ENCODE measurements around the gene DHX8. TPM values are rescaled to one million over a fixed set of nuclear protein-coding genes. Genes with fewer than 3 reads are reported as not detected.
"Not testable (repeated sequence)": the region's sequence is repeated elsewhere in the genome, so short reads cannot be mapped to it uniquely, and the experiment has no call there.

DHX8 gene
- total RNA-seq, 2 experiments from 2014 or later: 60.6 to 62.9 TPM

DNA sequence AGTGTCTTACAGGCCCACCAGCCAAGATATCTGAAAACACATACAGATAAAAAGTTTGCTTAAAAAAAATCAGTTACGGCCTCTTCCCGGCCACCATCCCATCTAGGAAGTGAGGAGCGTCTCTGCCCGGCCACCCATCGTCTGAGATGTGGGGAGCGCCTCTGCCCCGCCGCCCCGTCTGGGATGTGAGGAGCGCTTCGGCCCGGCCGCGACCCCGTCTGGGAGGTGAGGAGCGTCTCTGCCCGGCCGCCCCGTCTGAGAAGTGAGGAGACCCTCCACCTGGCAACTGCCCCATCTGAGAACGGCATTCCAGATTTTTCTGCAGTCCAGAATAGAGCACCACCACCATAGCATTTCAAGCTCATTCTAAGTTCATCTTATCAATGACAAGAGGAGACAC is 33.0 kb upstream of the DHX8 start:
- H3K9me3 Mint-ChIP-seq; H3K27me3 Mint-ChIP-seq; ATAC-seq (ENCODE audit: low read depth); DNase-seq; H3K27ac Mint-ChIP-seq; H3K4me3 Mint-ChIP-seq; POLR2A ChIA-PET; H3K36me3 Mint-ChIP-seq; H3K4me1 Mint-ChIP-seq: not testable (repeated sequence)

DNA sequence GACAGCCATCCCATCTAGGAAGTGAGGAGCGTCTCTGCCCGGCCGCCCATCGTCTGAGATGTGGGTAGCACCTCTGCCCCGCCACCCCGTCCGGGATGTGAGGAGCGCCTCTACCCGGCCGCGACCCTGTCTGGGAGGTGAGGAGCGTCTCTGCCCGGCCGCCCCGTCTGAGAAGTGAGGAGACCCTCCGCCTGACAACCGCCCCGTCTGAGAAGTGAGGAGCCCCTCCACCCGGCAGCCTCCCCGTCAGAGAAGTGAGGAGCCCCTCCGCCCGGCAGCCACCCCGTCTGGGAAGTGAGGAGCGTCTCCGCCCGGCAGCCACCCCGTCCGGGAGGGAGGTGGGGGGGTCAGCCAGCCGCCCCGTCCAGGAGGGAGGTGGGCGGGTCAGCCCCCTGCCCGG is 32.0 kb upstream of the DHX8 start:
- DNase-seq; POLR2A ChIA-PET; H3K9me3 Mint-ChIP-seq; H3K36me3 Mint-ChIP-seq; H3K4me1 Mint-ChIP-seq; H3K4me3 Mint-ChIP-seq; H3K27ac Mint-ChIP-seq; H3K27me3 Mint-ChIP-seq; ATAC-seq (ENCODE audit: low read depth): not testable (repeated sequence)

DNA sequence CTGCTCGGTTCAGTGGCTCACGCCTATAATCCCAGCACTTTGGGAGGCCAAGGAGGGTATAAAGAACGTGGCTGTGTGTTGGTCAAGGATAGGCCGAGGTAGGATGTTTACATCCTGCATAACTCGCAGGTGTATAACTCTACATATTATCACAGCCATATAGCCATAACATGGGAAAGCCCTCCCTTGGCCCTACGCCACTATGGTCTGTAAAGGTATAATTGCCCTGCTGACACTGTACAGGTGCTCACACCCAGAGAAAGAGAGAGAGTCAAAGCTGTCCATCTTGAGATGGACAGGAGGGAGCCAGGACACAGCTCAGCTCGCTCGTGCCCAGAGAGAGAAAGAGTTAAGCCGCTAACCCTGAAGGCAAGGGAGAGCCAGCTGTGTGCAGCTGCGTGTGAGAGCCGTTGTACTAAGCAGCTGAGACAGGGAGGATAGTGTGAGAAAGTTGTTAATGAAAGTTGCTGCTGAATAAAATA is 30.4 kb upstream of the DHX8 start:
- no peak for ATAC-seq (ENCODE audit: low read depth)
- POLR2A ChIA-PET: no interaction called here
- no peaks in the 10 kb centered on the region for H3K36me3 Mint-ChIP-seq
- H3K4me3 Mint-ChIP-seq: no peak overlapping the region
- DNase-seq: no peak
- H3K4me1 Mint-ChIP-seq: peaks cover 7% of the 10 kb centered on the region
- no peaks in the 10 kb centered on the region for H3K9me3 Mint-ChIP-seq
- H3K27me3 Mint-ChIP-seq: peaks cover 12% of the 10 kb centered on the region
- H3K27ac Mint-ChIP-seq: no peak overlapping the region

DNA sequence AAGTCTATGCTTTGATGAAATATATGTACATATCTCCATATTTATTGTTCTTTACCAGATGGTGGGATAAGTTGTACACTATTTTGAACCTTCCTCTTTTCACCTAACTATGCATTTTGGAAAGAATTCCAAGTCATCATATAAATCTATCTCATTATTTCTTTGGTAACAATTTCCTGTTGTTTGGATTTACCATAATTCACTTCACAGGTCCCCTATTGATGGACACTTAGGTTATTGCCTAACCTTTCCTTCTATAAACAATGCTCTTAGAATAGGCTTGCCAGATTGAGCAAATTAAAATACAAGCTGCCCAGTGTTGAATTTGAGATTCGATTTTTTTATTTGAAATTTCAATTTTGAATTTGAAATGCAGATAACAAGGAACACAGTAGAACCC is 28.9 kb upstream of the DHX8 start:
- Mint-ChIP-seq H3K9me3 (no peaks in the 10 kb centered on the region), H3K4me1 (peaks cover 7% of the 10 kb centered on the region), H3K36me3 (no peaks in the 10 kb centered on the region), H3K4me3 (no peak overlapping the region), H3K27ac (no peak overlapping the region), H3K27me3 (peaks cover 10% of the 10 kb centered on the region)
- ATAC-seq (ENCODE audit: low read depth) (no peak), DNase-seq (no peak)
- POLR2A ChIA-PET: no interaction called here

DNA sequence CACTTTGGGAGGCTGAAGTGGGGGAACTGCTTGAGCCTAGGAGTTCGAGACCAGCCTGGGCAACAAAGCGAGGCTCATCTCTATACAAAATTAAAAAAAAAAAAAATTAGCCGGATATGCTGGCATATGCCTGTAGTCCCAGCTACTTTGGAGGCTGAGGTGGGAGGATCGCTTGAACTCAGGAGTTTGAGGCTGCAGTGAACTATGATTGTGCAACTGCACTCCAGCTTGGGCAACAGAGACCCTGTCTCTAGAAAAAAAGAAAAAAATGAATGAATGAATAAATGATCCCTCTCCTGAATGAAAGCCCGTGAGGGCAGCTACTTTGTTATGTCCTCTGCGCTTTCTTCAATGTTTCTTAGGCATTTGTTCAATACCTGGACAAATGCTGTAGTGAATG is 27.7 kb upstream of the DHX8 start:
- no peaks in the 10 kb centered on the region for H3K9me3 Mint-ChIP-seq
- ATAC-seq (ENCODE audit: low read depth) (no peak), DNase-seq (no peak)
- peaks cover 12% of the 10 kb centered on the region for H3K27me3 Mint-ChIP-seq
- H3K4me3 Mint-ChIP-seq: no peak overlapping the region
- POLR2A ChIA-PET: no interaction called here
- no peak overlapping the region for H3K27ac Mint-ChIP-seq
- no peaks in the 10 kb centered on the region for H3K36me3 Mint-ChIP-seq
- H3K4me1 Mint-ChIP-seq: peaks cover 7% of the 10 kb centered on the region

DNA sequence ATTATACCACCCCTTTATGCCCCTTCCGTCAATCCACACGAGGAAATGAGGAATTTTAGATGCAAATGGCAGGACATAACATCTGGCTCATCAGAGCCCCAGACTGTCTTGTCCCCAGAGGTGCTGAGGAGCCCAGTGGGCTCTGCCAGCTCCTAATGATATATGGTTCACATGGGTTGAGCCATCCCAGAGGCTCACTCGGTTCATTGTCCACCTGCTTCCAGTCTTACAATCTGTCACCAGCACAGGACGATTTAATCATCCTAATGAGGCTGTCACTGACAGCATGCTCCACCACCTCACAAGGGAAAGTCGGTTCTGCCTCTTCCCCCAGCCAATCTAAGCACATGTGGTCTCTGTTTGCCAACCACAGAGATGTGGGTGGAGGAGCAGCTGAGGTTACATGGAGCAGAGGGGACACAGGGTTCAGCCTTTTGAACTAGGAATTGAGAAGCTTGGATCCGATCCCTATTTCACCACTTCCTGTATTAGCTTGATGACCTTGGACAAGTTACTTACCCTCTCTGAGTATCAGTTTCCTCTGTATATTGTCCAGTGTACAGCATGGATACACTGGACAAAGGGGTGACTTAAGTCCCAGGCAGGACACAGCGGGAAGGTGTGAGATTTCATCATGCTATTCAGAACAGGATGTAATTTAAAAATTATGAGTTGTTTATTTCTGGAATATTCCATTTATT is 27.0 kb upstream of the DHX8 start:
- DNase-seq: no peak
- Mint-ChIP-seq H3K27ac (no peak overlapping the region), H3K4me3 (no peak overlapping the region), H3K9me3 (no peaks in the 10 kb centered on the region), H3K27me3 (peaks cover 12% of the 10 kb centered on the region), H3K36me3 (no peaks in the 10 kb centered on the region), H3K4me1 (peaks cover 7% of the 10 kb centered on the region)
- POLR2A ChIA-PET: no interaction called here
- no peak for ATAC-seq (ENCODE audit: low read depth)

DNA sequence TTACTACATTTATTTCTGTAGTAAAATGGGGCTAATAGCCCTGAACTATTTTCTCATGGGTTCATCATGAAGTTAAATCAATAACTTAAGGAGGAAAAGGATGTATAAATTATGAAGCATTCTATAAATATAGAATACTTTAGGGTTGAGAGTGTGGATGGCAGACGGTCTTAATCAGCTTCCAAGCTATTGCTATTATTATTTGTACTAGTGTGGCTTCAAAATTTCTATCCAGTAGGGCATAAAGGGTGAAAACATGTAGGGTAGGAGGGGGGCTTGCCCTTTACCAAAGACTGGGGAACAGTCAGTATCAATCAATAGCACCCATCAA is 26.4 kb upstream of the DHX8 start:
- peaks cover 7% of the 10 kb centered on the region for H3K4me1 Mint-ChIP-seq
- H3K4me3 Mint-ChIP-seq: no peak overlapping the region
- peaks cover 12% of the 10 kb centered on the region for H3K27me3 Mint-ChIP-seq
- POLR2A ChIA-PET: no interaction called here
- ATAC-seq (ENCODE audit: low read depth) (no peak), DNase-seq (no peak)
- H3K36me3 Mint-ChIP-seq: no peaks in the 10 kb centered on the region
- H3K9me3 Mint-ChIP-seq: no peaks in the 10 kb centered on the region
- no peak overlapping the region for H3K27ac Mint-ChIP-seq

DNA sequence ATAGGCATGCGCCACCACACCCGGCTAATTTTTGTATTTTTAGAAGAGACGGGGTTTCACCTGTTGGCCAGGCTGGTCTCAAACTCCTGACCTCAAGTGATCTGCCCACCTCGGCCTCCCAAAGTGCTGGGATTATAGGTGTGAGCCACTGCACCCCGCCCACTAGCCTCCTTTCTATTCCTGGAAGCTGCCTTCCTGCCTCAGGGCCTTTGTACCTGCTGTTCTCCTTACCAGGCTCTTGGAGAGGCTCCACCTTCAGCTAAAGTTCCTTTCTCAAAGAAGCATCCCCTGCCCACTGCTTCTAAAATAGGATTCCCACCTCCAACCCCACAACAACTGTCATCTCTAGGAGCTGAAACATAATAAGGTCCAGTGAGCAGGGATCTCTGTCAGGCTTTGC is 23.9 kb upstream of the DHX8 start:
- H3K9me3 Mint-ChIP-seq; H3K4me3 Mint-ChIP-seq; DNase-seq; H3K4me1 Mint-ChIP-seq; H3K36me3 Mint-ChIP-seq; H3K27ac Mint-ChIP-seq; ATAC-seq (ENCODE audit: low read depth); POLR2A ChIA-PET: not testable (repeated sequence)
- peaks cover 14% of the 10 kb centered on the region for H3K27me3 Mint-ChIP-seq

DNA sequence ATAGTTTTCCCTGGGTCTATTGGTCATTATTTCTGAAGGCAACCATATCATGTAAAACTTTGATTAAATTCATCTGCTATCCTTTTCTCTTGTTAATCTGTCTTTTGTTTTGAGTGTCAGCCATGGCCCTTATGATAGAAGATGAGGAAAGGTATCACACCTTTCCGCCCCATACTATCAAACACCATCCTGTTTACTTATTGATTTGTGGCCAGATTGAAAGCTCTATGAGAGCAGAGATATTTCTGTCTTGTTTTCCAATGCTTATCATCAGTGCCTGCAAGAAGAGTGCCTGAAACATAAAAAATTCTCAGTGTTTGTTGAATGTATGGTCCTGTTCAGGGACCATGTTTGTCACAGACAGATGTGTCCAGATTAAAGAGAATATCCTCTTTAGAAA is 22.6 kb upstream of the DHX8 start:
- POLR2A ChIA-PET: no interaction called here
- Mint-ChIP-seq H3K27me3 (peaks cover 11% of the 10 kb centered on the region), H3K9me3 (no peaks in the 10 kb centered on the region), H3K4me1 (peaks cover 7% of the 10 kb centered on the region), H3K4me3 (no peak overlapping the region), H3K27ac (no peak overlapping the region), H3K36me3 (no peaks in the 10 kb centered on the region)
- no peak for ATAC-seq (ENCODE audit: low read depth)
- DNase-seq: no peak

DNA sequence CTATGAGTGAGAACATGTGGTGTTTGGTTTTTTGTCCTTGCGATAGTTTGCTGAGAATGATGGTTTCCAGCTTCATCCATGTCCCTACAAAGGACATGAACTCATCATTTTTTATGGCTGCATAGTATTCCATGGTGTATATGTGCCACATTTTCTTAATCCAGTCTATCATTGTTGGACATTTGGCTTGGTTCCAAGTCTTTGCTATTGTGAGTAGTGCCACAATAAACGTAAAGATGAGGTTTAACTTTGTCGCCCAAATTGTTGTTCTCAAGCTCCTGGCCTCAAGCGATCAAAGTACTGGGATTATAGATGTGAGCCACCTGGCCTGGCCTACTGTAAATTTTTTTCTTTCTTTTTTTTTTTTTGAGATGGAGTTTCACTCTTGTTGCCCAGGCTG is 21.2 kb upstream of the DHX8 start:
- not testable (repeated sequence) for H3K4me1 Mint-ChIP-seq; DNase-seq; H3K36me3 Mint-ChIP-seq; H3K27ac Mint-ChIP-seq; H3K9me3 Mint-ChIP-seq; ATAC-seq (ENCODE audit: low read depth); H3K4me3 Mint-ChIP-seq
- POLR2A ChIA-PET: interaction anchor here (0.5 kb wide), 1 partner anchor 214 kb away, joined by 3 read pairs; no protein-coding TSS in a partner anchor
- H3K27me3 Mint-ChIP-seq: peaks cover 15% of the 10 kb centered on the region

DNA sequence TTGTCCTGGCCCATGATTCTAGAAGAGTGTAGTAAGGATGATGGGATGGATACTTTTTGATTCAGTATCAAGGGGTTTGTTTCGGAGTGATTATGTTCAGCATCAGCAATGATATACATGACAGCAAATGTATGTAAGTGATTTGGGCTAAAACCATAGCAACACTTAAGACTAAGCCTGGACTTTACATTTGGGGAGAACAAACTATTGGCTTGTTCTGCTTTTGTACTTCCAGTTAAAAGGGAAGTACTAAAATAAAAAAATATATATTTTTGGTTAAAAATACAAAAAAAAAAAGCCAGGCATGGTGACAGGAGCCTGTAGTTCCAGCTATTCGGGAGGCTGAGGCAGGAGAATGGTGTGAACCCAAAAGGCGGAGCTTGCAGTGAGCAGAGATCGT is 20.5 kb upstream of the DHX8 start:
- ATAC-seq (ENCODE audit: low read depth): no peak
- no peak for DNase-seq
- Mint-ChIP-seq H3K9me3 (no peaks in the 10 kb centered on the region), H3K4me1 (no peaks in the 10 kb centered on the region), H3K36me3 (no peaks in the 10 kb centered on the region), H3K27ac (no peak overlapping the region), H3K27me3 (peaks cover 19% of the 10 kb centered on the region), H3K4me3 (no peak overlapping the region)
- POLR2A ChIA-PET: interaction anchor here (0.7 kb wide), 1 partner anchor 92 kb away, joined by 4 read pairs; no protein-coding TSS in a partner anchor

DNA sequence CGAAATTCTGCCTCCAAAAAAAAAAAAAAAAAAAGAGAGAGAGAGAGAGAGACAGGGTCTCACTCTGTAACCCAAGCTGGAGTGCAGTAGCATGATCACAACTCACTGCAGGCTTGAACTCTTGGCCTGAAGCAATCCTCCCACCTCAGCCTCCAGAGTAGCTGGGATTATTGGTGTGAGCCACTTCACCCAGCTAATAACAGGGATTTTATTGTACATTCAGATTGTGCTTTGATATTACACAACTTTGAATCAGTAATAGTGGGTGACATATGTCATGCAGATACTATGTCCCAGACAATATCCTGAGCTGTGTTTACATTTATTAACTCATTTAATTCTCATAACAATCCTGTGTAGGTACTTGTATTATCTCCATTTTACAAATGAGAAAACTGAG is 19.7 kb upstream of the DHX8 start:
- ATAC-seq (ENCODE audit: low read depth) (no peak), DNase-seq (no peak)
- Mint-ChIP-seq H3K36me3 (no peaks in the 10 kb centered on the region), H3K27me3 (peaks cover 17% of the 10 kb centered on the region), H3K27ac (no peak overlapping the region), H3K4me1 (no peaks in the 10 kb centered on the region), H3K4me3 (no peak overlapping the region), H3K9me3 (no peaks in the 10 kb centered on the region)
- POLR2A ChIA-PET: interaction anchor here (0.7 kb wide), 1 partner anchor 91 kb away, joined by 4 read pairs; no protein-coding TSS in a partner anchor

DNA sequence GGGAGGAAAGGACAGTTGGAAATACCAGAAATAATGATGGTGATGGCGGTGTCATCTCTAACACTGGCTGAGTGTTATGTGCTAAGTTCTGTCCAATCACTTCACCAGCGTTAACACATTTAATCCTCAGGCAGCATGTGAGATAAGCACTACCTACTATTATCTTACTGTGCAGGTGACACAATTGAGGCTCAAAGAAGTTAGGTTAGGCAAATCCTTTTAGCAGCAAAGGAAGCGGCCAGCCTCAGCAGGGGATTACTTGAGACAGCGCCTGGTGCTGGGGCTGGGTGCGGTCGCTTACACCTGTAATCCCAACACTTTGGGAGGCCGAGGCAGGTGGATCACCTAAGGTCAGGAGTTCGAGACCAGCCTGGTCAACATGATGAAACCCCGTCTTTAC is 18.7 kb upstream of the DHX8 start:
- POLR2A ChIA-PET: interaction anchor here (0.7 kb wide), 1 partner anchor 96 kb away, joined by 3 read pairs; no protein-coding TSS in a partner anchor
- DNase-seq: no peak
- Mint-ChIP-seq H3K4me1 (no peaks in the 10 kb centered on the region), H3K4me3 (no peak overlapping the region), H3K27me3 (peaks cover 17% of the 10 kb centered on the region), H3K27ac (no peak overlapping the region), H3K36me3 (no peaks in the 10 kb centered on the region), H3K9me3 (no peaks in the 10 kb centered on the region)
- no peak for ATAC-seq (ENCODE audit: low read depth)

DNA sequence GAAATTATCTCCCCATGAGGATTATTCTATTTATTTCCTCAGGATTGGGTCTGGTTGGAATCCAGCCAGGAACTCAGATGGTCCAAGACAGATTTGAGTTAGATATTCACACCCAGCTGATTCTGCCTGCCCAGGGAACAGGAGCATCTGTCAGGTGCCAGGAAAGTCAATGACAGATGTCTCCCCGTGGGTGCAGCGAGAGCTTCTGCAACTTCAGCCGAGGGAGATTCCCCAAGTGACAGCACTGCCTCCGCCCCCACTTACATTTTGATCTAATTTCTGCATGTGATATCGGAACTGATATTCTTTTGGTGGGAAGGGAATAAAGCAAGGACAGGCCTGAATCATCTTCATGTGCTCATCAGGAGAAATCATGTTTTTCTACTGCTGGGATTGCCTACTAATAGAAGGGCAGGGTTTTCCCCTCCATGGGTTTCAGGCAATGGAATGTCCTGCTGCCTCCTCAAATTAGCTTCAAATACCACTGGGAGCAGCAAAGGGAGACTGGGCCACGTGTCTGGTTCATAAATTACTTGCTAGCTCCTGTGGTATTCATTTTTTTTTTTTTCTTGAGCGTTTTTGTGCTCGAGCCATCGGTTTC is 15.7 kb upstream of the DHX8 start:
- Mint-ChIP-seq H3K27me3 (peaks cover 15% of the 10 kb centered on the region), H3K36me3 (no peaks in the 10 kb centered on the region), H3K27ac (no peak overlapping the region), H3K4me1 (no peaks in the 10 kb centered on the region), H3K4me3 (no peak overlapping the region), H3K9me3 (no peaks in the 10 kb centered on the region)
- no peak for DNase-seq
- POLR2A ChIA-PET: no interaction called here
- no peak for ATAC-seq (ENCODE audit: low read depth)
